GM18511 (cell line): ENCODE results near the gene FDPS.

Experiments used
- ATAC-seq: cut with Tn5 transposase; IDR thresholded peaks from one replicate; pipeline ENCODE4 v1.9.1; 2021; ENCODE audit warnings: mild to moderate bottlenecking, moderate library complexity; ENCODE audit not compliant: unreplicated experiment

Gene FDPS

DNA sequence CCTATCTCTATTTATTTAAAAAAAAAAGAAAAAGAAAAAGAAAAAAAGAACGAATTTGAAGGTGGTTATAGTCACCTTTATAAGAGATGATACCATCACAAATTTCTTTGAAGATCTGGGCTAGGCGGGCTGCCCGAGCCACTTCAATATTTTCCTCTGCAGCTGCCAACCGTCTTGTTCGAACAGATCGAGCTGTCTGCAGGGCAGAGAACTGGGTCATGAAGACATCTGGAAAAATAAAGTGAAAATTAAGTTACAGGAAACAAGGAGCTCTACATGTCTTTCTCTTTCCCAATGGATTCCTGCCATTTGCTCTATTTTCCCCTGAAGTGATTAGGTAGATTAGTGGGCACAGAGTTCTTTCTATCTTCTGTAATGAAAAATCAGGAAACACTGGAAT is 44.0 kb downstream of the FDPS start:
- no peak for ATAC-seq

DNA sequence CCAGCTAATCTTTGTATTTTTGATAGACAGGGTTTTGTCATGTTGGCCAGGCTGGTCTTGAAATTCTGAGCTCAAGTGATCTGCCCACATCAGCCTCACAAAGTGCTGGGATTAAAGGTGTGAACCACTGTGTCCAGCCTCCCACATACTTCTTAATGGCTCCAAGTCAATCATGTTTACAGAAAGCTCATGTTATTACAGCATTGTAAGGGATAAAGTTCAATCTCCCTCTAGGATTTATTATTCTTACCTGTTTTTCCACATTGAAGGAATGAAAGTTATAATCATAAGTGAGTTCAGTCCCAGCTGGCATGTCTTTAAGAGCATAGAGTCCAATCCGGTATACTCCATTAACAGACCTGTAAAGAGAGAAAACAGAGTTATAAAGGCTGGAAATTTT is 51.4 kb downstream of the FDPS start:
- ATAC-seq = no peak
